DOHH2 (cell line): ENCODE data around the gene CEP152.

Experiments used
- H3F3A ChIP-seq: fragments of 200-600 bp; sonication (generic), shearing (Covaris generic); 2 replicates; pipeline ENCODE4 v1.6.0; 2016; ENCODE audit warnings: antibody characterized with exemption, mild to moderate bottlenecking; ENCODE audit not compliant: control insufficient read depth, insufficient read depth
- H3K27ac ChIP-seq: fragments of 200-600 bp; sonication (generic); 2 replicates; pipeline ENCODE4 v1.5.1; 2014; ENCODE audit warnings: low read depth, mild to moderate bottlenecking, low read length, moderate library complexity
- H3K27me3 ChIP-seq: fragments of 200-600 bp; sonication (generic); 2 replicates; pipeline ENCODE4 v1.6.1; 2014; ENCODE audit warnings: mild to moderate bottlenecking, low read length, mixed read lengths; ENCODE audit not compliant: control insufficient read depth
- H3K36me3 ChIP-seq: fragments of 200-600 bp; sonication (generic); 2 replicates; pipeline ENCODE4 v1.6.1; 2014; ENCODE audit warnings: mild to moderate bottlenecking, low read length, moderate library complexity, mixed read lengths; ENCODE audit not compliant: control insufficient read depth
- H3K4me1 ChIP-seq: fragments of 200-600 bp; sonication (generic); 2 replicates; pipeline ENCODE4 v1.6.1; 2014; ENCODE audit warnings: mild to moderate bottlenecking, low read length, mixed read lengths; ENCODE audit not compliant: control insufficient read depth
- H3K4me2 ChIP-seq: fragments of 200-600 bp; sonication (generic); 2 replicates; pipeline ENCODE4 v1.6.0; 2014; ENCODE audit warnings: mild to moderate bottlenecking, low read length, moderate library complexity
- H3K4me3 ChIP-seq: fragments of 200-600 bp; sonication (generic); 2 replicates; pipeline ENCODE4 v1.5.1; 2014; ENCODE audit warnings: mild to moderate bottlenecking, low read length, mixed read lengths
- H3K79me2 ChIP-seq: fragments of 200-600 bp; sonication (generic); 2 replicates; pipeline ENCODE4 v1.6.1; 2014; ENCODE audit warnings: mild to moderate bottlenecking, low read length, mixed read lengths; ENCODE audit not compliant: control insufficient read depth
- H3K9me2 ChIP-seq: fragments of 200-600 bp; sonication (generic); replicated peaks from 2 replicates; pipeline ENCODE4 v1.6.1; 2014; ENCODE audit warnings: mild to moderate bottlenecking, low read length, mixed read lengths; ENCODE audit not compliant: control insufficient read depth
- H3K9me3 ChIP-seq: fragments of 200-600 bp; sonication (generic); 2 replicates; pipeline ENCODE4 v1.6.1; 2014; ENCODE audit warnings: antibody characterized with exemption, low read length, mixed read lengths; ENCODE audit not compliant: control insufficient read depth, insufficient read depth
- H4K20me1 ChIP-seq: fragments of 200-600 bp; sonication (generic); 2 replicates; pipeline ENCODE4 v1.6.0; 2014; ENCODE audit warnings: low read depth, mild to moderate bottlenecking, antibody characterized with exemption, low read length, moderate library complexity; ENCODE audit not compliant: control insufficient read depth, insufficient read depth
- EZH2phosphoT487 ChIP-seq: fragments of 200-600 bp; sonication (generic); IDR thresholded peaks from 2 replicates; pipeline ENCODE4 v1.6.1; 2017; ENCODE audit warnings: borderline replicate concordance, mild to moderate bottlenecking, antibody characterized with exemption, low read length, moderate library complexity, mixed read lengths
- TF ChIP-seq, protein P1 (sequence below): fragments of 200-600 bp; sonication (generic); IDR thresholded peaks from one replicate; pipeline ENCODE4 v1.5.1; 2014; ENCODE audit warnings: antibody characterized with exemption, mild to moderate bottlenecking, low read depth, low read length; ENCODE audit not compliant: poor library complexity, severe bottlenecking

Gene CEP152

GRCh38 chr15:48781481-48782081 is 29.3 kb downstream of the CEP152 start:
- H3K4me3 ChIP-seq: no peak overlapping the region
- H3K27me3 ChIP-seq: no peaks in the 10 kb centered on the region
- H3K4me2 ChIP-seq: no peak overlapping the region
- peaks cover 78% of the 10 kb centered on the region for H3K36me3 ChIP-seq
- no peaks in the 10 kb centered on the region for H3K9me2 ChIP-seq
- H3K4me1 ChIP-seq: no peaks in the 10 kb centered on the region
- H3F3A ChIP-seq: no peaks in the 10 kb centered on the region
- no peak for TF ChIP-seq EZH2phosphoT487
- TF ChIP-seq, protein P1, sequence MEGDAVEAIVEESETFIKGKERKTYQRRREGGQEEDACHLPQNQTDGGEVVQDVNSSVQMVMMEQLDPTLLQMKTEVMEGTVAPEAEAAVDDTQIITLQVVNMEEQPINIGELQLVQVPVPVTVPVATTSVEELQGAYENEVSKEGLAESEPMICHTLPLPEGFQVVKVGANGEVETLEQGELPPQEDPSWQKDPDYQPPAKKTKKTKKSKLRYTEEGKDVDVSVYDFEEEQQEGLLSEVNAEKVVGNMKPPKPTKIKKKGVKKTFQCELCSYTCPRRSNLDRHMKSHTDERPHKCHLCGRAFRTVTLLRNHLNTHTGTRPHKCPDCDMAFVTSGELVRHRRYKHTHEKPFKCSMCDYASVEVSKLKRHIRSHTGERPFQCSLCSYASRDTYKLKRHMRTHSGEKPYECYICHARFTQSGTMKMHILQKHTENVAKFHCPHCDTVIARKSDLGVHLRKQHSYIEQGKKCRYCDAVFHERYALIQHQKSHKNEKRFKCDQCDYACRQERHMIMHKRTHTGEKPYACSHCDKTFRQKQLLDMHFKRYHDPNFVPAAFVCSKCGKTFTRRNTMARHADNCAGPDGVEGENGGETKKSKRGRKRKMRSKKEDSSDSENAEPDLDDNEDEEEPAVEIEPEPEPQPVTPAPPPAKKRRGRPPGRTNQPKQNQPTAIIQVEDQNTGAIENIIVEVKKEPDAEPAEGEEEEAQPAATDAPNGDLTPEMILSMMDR: no peak
- H3K79me2 ChIP-seq: no peaks in the 10 kb centered on the region
- H3K9me3 ChIP-seq: no peaks in the 10 kb centered on the region
- H3K27ac ChIP-seq: no peak overlapping the region
- H4K20me1 ChIP-seq: no peaks in the 10 kb centered on the region

DNA sequence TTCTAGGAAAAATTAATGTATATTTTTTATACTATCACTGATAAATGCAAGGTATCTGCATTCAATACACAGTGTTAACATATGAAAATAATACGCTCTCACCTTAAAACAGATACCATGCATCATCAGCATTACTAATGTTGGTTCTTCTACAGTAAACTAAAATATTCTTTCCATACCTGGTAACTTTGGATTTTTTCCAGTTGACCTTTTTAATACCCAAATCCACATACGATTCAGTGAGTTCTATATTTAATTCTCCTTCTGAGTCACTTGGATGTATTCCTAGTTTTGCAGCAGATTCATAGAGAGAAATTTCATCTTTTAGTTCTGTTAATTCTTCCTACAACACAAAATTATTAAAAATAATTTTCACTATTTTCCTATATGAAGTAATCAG is 29.9 kb downstream of the CEP152 start:
- Histone ChIP-seq H3K27ac (no peak overlapping the region), H3F3A (no peaks in the 10 kb centered on the region), H3K27me3 (no peaks in the 10 kb centered on the region), H3K9me3 (no peaks in the 10 kb centered on the region), H3K36me3 (peaks cover 78% of the 10 kb centered on the region), H3K9me2 (no peaks in the 10 kb centered on the region), H3K4me2 (no peak overlapping the region), H3K79me2 (no peaks in the 10 kb centered on the region), H3K4me3 (no peak overlapping the region), H4K20me1 (no peaks in the 10 kb centered on the region), H3K4me1 (no peaks in the 10 kb centered on the region)
- TF ChIP-seq EZH2phosphoT487: no peak
- TF ChIP-seq, protein P1: no peak

DNA sequence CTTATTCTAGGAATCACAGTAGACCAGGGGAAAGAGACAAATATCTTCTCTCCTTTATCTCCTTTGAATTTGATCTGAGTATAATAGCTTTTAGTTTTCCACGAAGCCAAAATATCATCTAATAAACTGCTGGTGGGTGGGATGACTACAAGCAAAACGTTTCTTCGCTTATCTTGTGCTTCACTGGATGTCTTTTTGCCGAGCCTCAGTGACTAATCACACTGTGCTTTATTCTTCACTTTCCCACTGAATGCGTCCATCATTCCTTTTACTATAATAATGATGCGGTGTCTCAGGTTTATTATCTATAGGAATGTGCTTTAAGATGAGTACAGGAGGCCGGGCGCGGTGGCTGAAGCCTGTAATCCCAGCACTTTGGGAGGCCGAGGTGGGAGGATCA is 32.5 kb downstream of the CEP152 start:
- TF ChIP-seq, protein P1: no peak
- TF ChIP-seq EZH2phosphoT487: no peak
- H3K9me3 ChIP-seq: no peaks in the 10 kb centered on the region

More for the DNA sequence above, 32.5 kb downstream of the CEP152 start:
- H3K27ac ChIP-seq: no peak overlapping the region
- H3K79me2 ChIP-seq: no peaks in the 10 kb centered on the region
- no peaks in the 10 kb centered on the region for H3K9me2 ChIP-seq
- H3K27me3 ChIP-seq: no peaks in the 10 kb centered on the region
- peaks cover 63% of the 10 kb centered on the region for H3K36me3 ChIP-seq
- no peaks in the 10 kb centered on the region for H3F3A ChIP-seq
- H4K20me1 ChIP-seq: no peaks in the 10 kb centered on the region
- no peak overlapping the region for H3K4me2 ChIP-seq
- no peaks in the 10 kb centered on the region for H3K4me1 ChIP-seq
- no peak overlapping the region for H3K4me3 ChIP-seq
